Measurements from ENCODE around the gene EVI5.
A peak's percentile ranks its signal among the peaks of the same experiment; 100 is the strongest.

The EVI5 gene

GRCh38 chr1:92711473-92712165 is 73.3 kb downstream of the EVI5 start:
- Histone ChIP-seq H3K27me3 (replicated peaks; ENCODE audit: control insufficient read depth, insufficient read depth, low read length) (no peaks in the 10 kb centered on the region), H3K4me3 (ENCODE audit: low read length) (no peak overlapping the region), H3K4me1 (ENCODE audit: control insufficient read depth, insufficient read depth, low read length) (no peaks in the 10 kb centered on the region), H3K9ac (ENCODE audit: low read length) (no peak overlapping the region), H3K36me3 (ENCODE audit: control insufficient read depth, insufficient read depth, low read length, severe bottlenecking) (no peaks in the 10 kb centered on the region), H3K9me3 (ENCODE audit: control insufficient read depth, low read length) (no peaks in the 10 kb centered on the region)
- DNase-seq (ENCODE audit: low read depth), result no peak

- Histone ChIP-seq H3K4me1 (ENCODE audit: control insufficient read depth, insufficient read depth, low read length) (peaks cover 3% of the 10 kb centered on the region), H3K9me3 (ENCODE audit: control insufficient read depth, low read length) (no peaks in the 10 kb centered on the region), H3K9ac (ENCODE audit: low read length) (no peak overlapping the region), H3K27me3 (replicated peaks; ENCODE audit: control insufficient read depth, insufficient read depth, low read length) (no peaks in the 10 kb centered on the region), H3K4me3 (ENCODE audit: low read length) (no peak overlapping the region), H3K36me3 (ENCODE audit: control insufficient read depth, insufficient read depth, low read length, severe bottlenecking) (no peaks in the 10 kb centered on the region)
- peak; percentile 32 for DNase-seq (ENCODE audit: low read depth)
Measured at GRCh38 chr1:92709738-92710137, 75.2 kb downstream of the EVI5 start.

- Histone ChIP-seq H3K9me3 (ENCODE audit: control insufficient read depth, low read length) (no peaks in the 10 kb centered on the region), H3K4me3 (ENCODE audit: low read length) (no peak overlapping the region), H3K9ac (ENCODE audit: low read length) (no peak overlapping the region), H3K36me3 (ENCODE audit: control insufficient read depth, insufficient read depth, low read length, severe bottlenecking) (no peaks in the 10 kb centered on the region), H3K27me3 (replicated peaks; ENCODE audit: control insufficient read depth, insufficient read depth, low read length) (no peaks in the 10 kb centered on the region), H3K4me1 (ENCODE audit: control insufficient read depth, insufficient read depth, low read length) (peaks cover 3% of the 10 kb centered on the region)
- no peak for DNase-seq (ENCODE audit: low read depth)
Measured at GRCh38 chr1:92708368-92708950, 76.4 kb downstream of the EVI5 start.

- DNase-seq (ENCODE audit: low read depth), result no peak
- Histone ChIP-seq H3K27me3 (replicated peaks; ENCODE audit: control insufficient read depth, insufficient read depth, low read length) (no peaks in the 10 kb centered on the region), H3K4me3 (ENCODE audit: low read length) (no peak overlapping the region), H3K4me1 (ENCODE audit: control insufficient read depth, insufficient read depth, low read length) (peaks cover 3% of the 10 kb centered on the region), H3K36me3 (ENCODE audit: control insufficient read depth, insufficient read depth, low read length, severe bottlenecking) (no peaks in the 10 kb centered on the region), H3K9ac (ENCODE audit: low read length) (no peak overlapping the region), H3K9me3 (ENCODE audit: control insufficient read depth, low read length) (no peaks in the 10 kb centered on the region)
Measured at GRCh38 chr1:92707709-92708108, 77.2 kb downstream of the EVI5 start.

GRCh38 chr1:92707292-92707691 is 77.6 kb downstream of the EVI5 start:
- Histone ChIP-seq H3K27me3 (replicated peaks; ENCODE audit: control insufficient read depth, insufficient read depth, low read length) (no peaks in the 10 kb centered on the region), H3K36me3 (ENCODE audit: control insufficient read depth, insufficient read depth, low read length, severe bottlenecking) (no peaks in the 10 kb centered on the region), H3K4me1 (ENCODE audit: control insufficient read depth, insufficient read depth, low read length) (peaks cover 3% of the 10 kb centered on the region), H3K4me3 (ENCODE audit: low read length) (no peak overlapping the region), H3K9me3 (ENCODE audit: control insufficient read depth, low read length) (no peaks in the 10 kb centered on the region), H3K9ac (ENCODE audit: low read length) (no peak overlapping the region)
- no peak for DNase-seq (ENCODE audit: low read depth)

- Histone ChIP-seq H3K27me3 (replicated peaks; ENCODE audit: control insufficient read depth, insufficient read depth, low read length) (no peaks in the 10 kb centered on the region), H3K36me3 (ENCODE audit: control insufficient read depth, insufficient read depth, low read length, severe bottlenecking) (no peaks in the 10 kb centered on the region), H3K4me1 (ENCODE audit: control insufficient read depth, insufficient read depth, low read length) (peaks cover 14% of the 10 kb centered on the region), H3K9ac (ENCODE audit: low read length) (no peak overlapping the region), H3K9me3 (ENCODE audit: control insufficient read depth, low read length) (no peaks in the 10 kb centered on the region), H3K4me3 (ENCODE audit: low read length) (no peak overlapping the region)
- DNase-seq (ENCODE audit: low read depth), result no peak
Measured at GRCh38 chr1:92705446-92705845, 79.5 kb downstream of the EVI5 start.

GRCh38 chr1:92701147-92701546 is 83.8 kb downstream of the EVI5 start:
- no peaks in the 10 kb centered on the region for H3K9me3 ChIP-seq (ENCODE audit: control insufficient read depth, low read length)
- peaks cover 24% of the 10 kb centered on the region for H3K4me1 ChIP-seq (ENCODE audit: control insufficient read depth, insufficient read depth, low read length)
- H3K9ac ChIP-seq (ENCODE audit: low read length), result no peak overlapping the region
- H3K27me3 ChIP-seq (replicated peaks; ENCODE audit: control insufficient read depth, insufficient read depth, low read length), result no peaks in the 10 kb centered on the region
- H3K4me3 ChIP-seq (ENCODE audit: low read length), result no peak overlapping the region
- peaks cover 11% of the 10 kb centered on the region for H3K36me3 ChIP-seq (ENCODE audit: control insufficient read depth, insufficient read depth, low read length, severe bottlenecking)
- DNase-seq (ENCODE audit: low read depth), result peak; percentile 57

GRCh38 chr1:92698932-92699331 is 86.0 kb downstream of the EVI5 start:
- no peak for DNase-seq (ENCODE audit: low read depth)
- H3K4me3 ChIP-seq (ENCODE audit: low read length), result no peak overlapping the region
- no peaks in the 10 kb centered on the region for H3K9me3 ChIP-seq (ENCODE audit: control insufficient read depth, low read length)
- H3K9ac ChIP-seq (ENCODE audit: low read length), result no peak overlapping the region
- peaks cover 31% of the 10 kb centered on the region for H3K36me3 ChIP-seq (ENCODE audit: control insufficient read depth, insufficient read depth, low read length, severe bottlenecking)
- peaks cover 21% of the 10 kb centered on the region for H3K4me1 ChIP-seq (ENCODE audit: control insufficient read depth, insufficient read depth, low read length)
- no peaks in the 10 kb centered on the region for H3K27me3 ChIP-seq (replicated peaks; ENCODE audit: control insufficient read depth, insufficient read depth, low read length)

- peak; percentile 24 for DNase-seq (ENCODE audit: low read depth)
- Histone ChIP-seq H3K4me3 (ENCODE audit: low read length) (no peak overlapping the region), H3K4me1 (ENCODE audit: control insufficient read depth, insufficient read depth, low read length) (peaks cover 10% of the 10 kb centered on the region), H3K27me3 (replicated peaks; ENCODE audit: control insufficient read depth, insufficient read depth, low read length) (no peaks in the 10 kb centered on the region), H3K9ac (ENCODE audit: low read length) (no peak overlapping the region), H3K36me3 (ENCODE audit: control insufficient read depth, insufficient read depth, low read length, severe bottlenecking) (peaks cover 68% of the 10 kb centered on the region), H3K9me3 (ENCODE audit: control insufficient read depth, low read length) (no peaks in the 10 kb centered on the region)
Measured at GRCh38 chr1:92695104-92695503, 89.8 kb downstream of the EVI5 start.

- H3K9ac ChIP-seq (ENCODE audit: low read length), result no peak overlapping the region
- no peak overlapping the region for H3K4me3 ChIP-seq (ENCODE audit: low read length)
- H3K27me3 ChIP-seq (replicated peaks; ENCODE audit: control insufficient read depth, insufficient read depth, low read length), result no peaks in the 10 kb centered on the region
- H3K9me3 ChIP-seq (ENCODE audit: control insufficient read depth, low read length), result no peaks in the 10 kb centered on the region
- peaks cover 80% of the 10 kb centered on the region for H3K36me3 ChIP-seq (ENCODE audit: control insufficient read depth, insufficient read depth, low read length, severe bottlenecking)
- no peaks in the 10 kb centered on the region for H3K4me1 ChIP-seq (ENCODE audit: control insufficient read depth, insufficient read depth, low read length)
- DNase-seq (ENCODE audit: low read depth), result no peak
Measured at GRCh38 chr1:92691925-92692324, 93.0 kb downstream of the EVI5 start.

- no peak for DNase-seq (ENCODE audit: low read depth)
- no peaks in the 10 kb centered on the region for H3K27me3 ChIP-seq (replicated peaks; ENCODE audit: control insufficient read depth, insufficient read depth, low read length)
- no peaks in the 10 kb centered on the region for H3K4me1 ChIP-seq (ENCODE audit: control insufficient read depth, insufficient read depth, low read length)
Measured at GRCh38 chr1:92690212-92690906, 94.5 kb downstream of the EVI5 start.

More at GRCh38 chr1:92690212-92690906, 94.5 kb downstream of the EVI5 start:
- Histone ChIP-seq H3K4me3 (ENCODE audit: low read length) (no peak overlapping the region), H3K36me3 (ENCODE audit: control insufficient read depth, insufficient read depth, low read length, severe bottlenecking) (peaks cover 72% of the 10 kb centered on the region), H3K9me3 (ENCODE audit: control insufficient read depth, low read length) (no peaks in the 10 kb centered on the region), H3K9ac (ENCODE audit: low read length) (no peak overlapping the region)
